MCF 10A (cell line): ENCODE results near the gene NSMCE4A. TPM values are rescaled to one million over a fixed set of nuclear protein-coding genes. Genes with fewer than 3 reads are reported as not detected.
A peak's percentile ranks its signal among the peaks of the same experiment; 100 is the strongest.
"Not testable (repeated sequence)": the region's sequence is repeated elsewhere in the genome, so short reads cannot be mapped to it uniquely, and the experiment has no call there.

ENCODE experiments used
- BruUV-seq: library from RNA; stranded (reverse); fragments of 400-500 nt; replicated peaks from 2 replicates; lab custom pipeline; 2021; lab: Mats Ljungman, UMichigan
- CTCF ChIA-PET: fragments of 300-600 bp; sonication (Branson Sonifier 250); formaldehyde crosslinking; extraction: SDS; loops from one replicate; lab custom pipeline; 2021; ENCODE audit warnings: antibody characterized with exemption, inconsistent platforms; lab: Yijun Ruan, JAX
- POLR2A ChIA-PET: fragments of 300-600, 350-650 bp; sonication (Branson Sonifier 250); formaldehyde crosslinking; extraction: SDS; loops from one replicate; lab custom pipeline; 2020; ENCODE audit warnings: antibody characterized with exemption, inconsistent platforms; lab: Yijun Ruan, JAX
- DNase-seq: peaks from one replicate; pipeline ENCODE4 v3.0.0-alpha.2; 2018; ENCODE audit not compliant: unreplicated experiment
- H3K27ac Mint-ChIP-seq: one replicate; pipeline ENCODE4 v1.8.0; 2022; ENCODE audit warnings: mild to moderate bottlenecking, low read depth, mixed read lengths; ENCODE audit not compliant: unreplicated experiment
- H3K27me3 Mint-ChIP-seq: one replicate; pipeline ENCODE4 v1.8.0; 2022; ENCODE audit warnings: mixed read lengths; ENCODE audit not compliant: insufficient read depth, unreplicated experiment
- H3K36me3 Mint-ChIP-seq: one replicate; pipeline ENCODE4 v1.8.0; 2022; ENCODE audit warnings: mild to moderate bottlenecking, moderate library complexity, mixed read lengths; ENCODE audit not compliant: insufficient read depth, unreplicated experiment
- H3K4me1 Mint-ChIP-seq: one replicate; pipeline ENCODE4 v1.8.0; 2022; ENCODE audit warnings: mixed read lengths; ENCODE audit not compliant: insufficient read depth, unreplicated experiment
- H3K4me3 Mint-ChIP-seq: one replicate; pipeline ENCODE4 v1.8.0; 2022; ENCODE audit warnings: mild to moderate bottlenecking, moderate library complexity, mixed read lengths; ENCODE audit not compliant: unreplicated experiment
- H3K9me3 Mint-ChIP-seq: one replicate; pipeline ENCODE4 v1.8.0; 2022; ENCODE audit warnings: mixed read lengths; ENCODE audit not compliant: unreplicated experiment
- CTCF ChIP-seq: fragments of 200-600 bp; IDR thresholded peaks from one replicate; pipeline ENCODE4 v1.8.0; 2022; ENCODE audit warnings: antibody characterized with exemption, mild to moderate bottlenecking; ENCODE audit not compliant: unreplicated experiment
- intact Hi-C: fragments of 100-400 bp; cut with micrococcal nuclease; formaldehyde crosslinking; loops from 2 replicates; pipeline ENCODE4 v1.14.1; 2022
- total RNA-seq: library from RNA; stranded (reverse); gene quantifications from 2 replicates; pipeline ENCODE4 v1.2.3, GENCODE V29; 2022

Gene NSMCE4A
- total RNA-seq, 1 experiment from 2014 or later: 30.2 TPM

GRCh38 chr10:121976607-121977006 lies 1.6 kb upstream of the NSMCE4A start:
- no peaks in the 10 kb centered on the region for H3K27me3 Mint-ChIP-seq
- H3K36me3 Mint-ChIP-seq: peaks cover 8% of the 10 kb centered on the region
- POLR2A ChIA-PET: interaction anchor here (0.9 to 3.8 kb wide), 2 partner anchors 19 to 137 kb away, joined by 3 to 24 read pairs; no protein-coding TSS in a partner anchor
- H3K4me3 Mint-ChIP-seq: no peak overlapping the region
- intact Hi-C loops: no loop called here
- peaks cover 13% of the 10 kb centered on the region for H3K4me1 Mint-ChIP-seq
- H3K27ac Mint-ChIP-seq: no peak overlapping the region
- DNase-seq: no peak
- CTCF ChIA-PET: interaction anchor here (1.4 kb wide), 1 partner anchor 8 kb away, joined by 3 read pairs; no protein-coding TSS in a partner anchor
- no peaks in the 10 kb centered on the region for H3K9me3 Mint-ChIP-seq
- no peak for TF ChIP-seq CTCF
- no TSS peak for BruUV-seq

GRCh38 chr10:121975295-121976086 lies 474 bp upstream of the NSMCE4A start:
- ChIA-PET CTCF (interaction anchor here (0.6 to 2.3 kb wide), 25 partner anchors 8 to 1476 kb away, joined by 3 to 18 read pairs (median 4); no protein-coding TSS in a partner anchor), POLR2A (interaction anchor here (0.6 to 3.8 kb wide), 12 partner anchors 10 to 213 kb away, joined by 3 to 24 read pairs (median 5); partner anchors contain the start of gene ATE1)
- H3K9me3 Mint-ChIP-seq: no peaks in the 10 kb centered on the region
- peaks cover 13% of the 10 kb centered on the region for H3K4me1 Mint-ChIP-seq
- no peak for DNase-seq
- H3K36me3 Mint-ChIP-seq: peaks cover 19% of the 10 kb centered on the region
- no peaks in the 10 kb centered on the region for H3K27me3 Mint-ChIP-seq
- no peak overlapping the region for H3K27ac Mint-ChIP-seq
- BruUV-seq: no TSS peak
- intact Hi-C loops: loop anchor here (1.0 to 2.0 kb wide), 2 partner anchors 49 to 76 kb away; no protein-coding TSS in a partner anchor
- peak overlapping the region; percentile 77 for H3K4me3 Mint-ChIP-seq
- TF ChIP-seq CTCF: no peak

GRCh38 chr10:121974019-121974534 lies 940 bp downstream of the NSMCE4A start:
- H3K4me1 Mint-ChIP-seq: peaks cover 13% of the 10 kb centered on the region
- TF ChIP-seq CTCF: no peak
- peak overlapping the region; percentile 77 for H3K4me3 Mint-ChIP-seq
- no TSS peak for BruUV-seq
- H3K9me3 Mint-ChIP-seq: no peaks in the 10 kb centered on the region
- no peak for DNase-seq
- intact Hi-C loops: loop anchor here (1.0 to 5.0 kb wide), 3 partner anchors 47 to 153 kb away; no protein-coding TSS in a partner anchor
- POLR2A ChIA-PET: interaction anchor here (0.6 to 3.8 kb wide), 17 partner anchors 9 to 1181 kb away, joined by 3 to 24 read pairs (median 5); partner anchors contain the start of gene ATE1
- CTCF ChIA-PET: interaction anchor here (0.6 to 2.3 kb wide), 10 partner anchors 14 to 163 kb away, joined by 3 to 12 read pairs (median 4); no protein-coding TSS in a partner anchor
- peak overlapping the region; percentile 16 for H3K27ac Mint-ChIP-seq
- H3K27me3 Mint-ChIP-seq: no peaks in the 10 kb centered on the region
- peaks cover 31% of the 10 kb centered on the region for H3K36me3 Mint-ChIP-seq

GRCh38 chr10:121969086-121969485 lies 5.9 kb downstream of the NSMCE4A start:
- DNase-seq, H3K4me3 Mint-ChIP-seq, H3K27ac Mint-ChIP-seq, H3K27me3 Mint-ChIP-seq, intact Hi-C loops, BruUV-seq, H3K9me3 Mint-ChIP-seq: not testable (repeated sequence)
- POLR2A ChIA-PET: interaction anchor here (0.8 to 1.0 kb wide), 3 partner anchors 17 to 143 kb away, joined by 3 read pairs; partner anchors contain the start of gene ATE1
- H3K4me1 Mint-ChIP-seq: peaks cover 13% of the 10 kb centered on the region
- peaks cover 67% of the 10 kb centered on the region for H3K36me3 Mint-ChIP-seq
- CTCF ChIA-PET: interaction anchor here (0.5 to 0.8 kb wide), 4 partner anchors 83 to 383 kb away, joined by 3 to 4 read pairs (median 3); no protein-coding TSS in a partner anchor
